H9 (cell line): ENCODE data around the gene ERMN. TPM values are rescaled to one million over a fixed set of nuclear protein-coding genes. Genes with fewer than 3 reads are reported as not detected.

ENCODE experiments used
- DNase-seq: peaks from one replicate; pipeline ENCODE4 v3.0.0-alpha.2; 2017
- H2AFZ ChIP-seq: one replicate; pipeline ENCODE4 v1.6.1; 2013; ENCODE audit warnings: mild to moderate bottlenecking, low read length, control low read depth, moderate library complexity
- H2AK5ac ChIP-seq: 2 replicates; pipeline ENCODE4 v1.6.1; 2013; ENCODE audit warnings: low read length, control low read depth, mixed read lengths; ENCODE audit not compliant: insufficient read length
- H2BK120ac ChIP-seq: one replicate; pipeline ENCODE4 v1.6.1; 2013; ENCODE audit warnings: low read depth, mild to moderate bottlenecking, low read length, control low read depth, inconsistent platforms; ENCODE audit not compliant: poor library complexity, severe bottlenecking
- H2BK12ac ChIP-seq: 2 replicates; pipeline ENCODE4 v1.6.1; 2013; ENCODE audit warnings: low read length, control low read depth, mixed read lengths, low read depth; ENCODE audit not compliant: insufficient read length
- H2BK15ac ChIP-seq: 2 replicates; pipeline ENCODE4 v1.6.1; 2013; ENCODE audit warnings: low read depth, low read length, control low read depth
- H2BK20ac ChIP-seq: one replicate; pipeline ENCODE4 v1.6.1; 2013; ENCODE audit warnings: low read depth, mild to moderate bottlenecking, low read length, control low read depth, inconsistent platforms; ENCODE audit not compliant: poor library complexity, severe bottlenecking
- H2BK5ac ChIP-seq: 2 replicates; pipeline ENCODE4 v1.6.1; 2013; ENCODE audit warnings: low read length, control low read depth, mixed read lengths; ENCODE audit not compliant: insufficient read length
- H3K14ac ChIP-seq: 2 replicates; pipeline ENCODE4 v1.6.1; 2013; ENCODE audit warnings: low read length, control low read depth; ENCODE audit not compliant: insufficient read depth
- H3K18ac ChIP-seq: 2 replicates; pipeline ENCODE4 v1.6.1; 2013; ENCODE audit warnings: low read depth, mild to moderate bottlenecking, mixed read lengths, low read length, control low read depth; ENCODE audit not compliant: insufficient read length
- H3K23ac ChIP-seq: 2 replicates; pipeline ENCODE4 v1.6.1; 2013; ENCODE audit warnings: low read length, control low read depth, mixed read lengths, low read depth; ENCODE audit not compliant: insufficient read length
- H3K23me2 ChIP-seq: 2 replicates; pipeline ENCODE4 v1.6.1; 2013; ENCODE audit warnings: low read depth, mild to moderate bottlenecking, mixed read lengths, low read length, control low read depth; ENCODE audit not compliant: insufficient read length, poor library complexity, severe bottlenecking
- H3K27ac ChIP-seq: 2 replicates; pipeline ENCODE4 v1.5.1; 2013; ENCODE audit warnings: low read length, control low read depth, mixed read lengths, low read depth; ENCODE audit not compliant: insufficient read length
- H3K27me3 ChIP-seq: 2 replicates; pipeline ENCODE4 v1.6.1; 2013; ENCODE audit warnings: low read length, control low read depth, inconsistent platforms; ENCODE audit not compliant: insufficient read depth
- H3K4ac ChIP-seq: 2 replicates; pipeline ENCODE4 v1.6.1; 2013; ENCODE audit warnings: low read depth, mild to moderate bottlenecking, control low read depth, inconsistent platforms, low read length, moderate library complexity
- H3K4me1 ChIP-seq: 2 replicates; pipeline ENCODE4 v1.6.1; 2013; ENCODE audit warnings: low read length, control low read depth, inconsistent platforms; ENCODE audit not compliant: insufficient read depth
- H3K4me2 ChIP-seq: 2 replicates; pipeline ENCODE4 v1.6.1; 2013; ENCODE audit warnings: low read length, control low read depth, mixed read lengths; ENCODE audit not compliant: insufficient read length, insufficient read depth
- H3K56ac ChIP-seq: 2 replicates; pipeline ENCODE4 v1.6.1; 2013; ENCODE audit warnings: low read depth, mild to moderate bottlenecking, mixed read lengths, low read length, control low read depth; ENCODE audit not compliant: insufficient read length
- H3K79me1 ChIP-seq: 2 replicates; pipeline ENCODE4 v1.6.1; 2013; ENCODE audit warnings: low read depth, mild to moderate bottlenecking, moderate library complexity, low read length, control low read depth, inconsistent platforms; ENCODE audit not compliant: insufficient read depth, poor library complexity, severe bottlenecking
- H3K79me2 ChIP-seq: 2 replicates; pipeline ENCODE4 v1.6.1; 2013; ENCODE audit warnings: low read length, control low read depth, inconsistent platforms; ENCODE audit not compliant: insufficient read depth
- H3K9ac ChIP-seq: 2 replicates; pipeline ENCODE4 v1.6.1; 2013; ENCODE audit warnings: low read length, control low read depth, mixed read lengths; ENCODE audit not compliant: insufficient read length; ENCODE audit errors: extremely low read depth
- H3K9me3 ChIP-seq: one replicate; pipeline ENCODE4 v1.6.1; 2013; ENCODE audit warnings: low read depth, low read length, inconsistent platforms; ENCODE audit not compliant: control insufficient read depth
- H3T11ph ChIP-seq: one replicate; pipeline ENCODE4 v1.6.1; 2013; ENCODE audit warnings: mild to moderate bottlenecking, low read length, control low read depth, inconsistent platforms
- H4K20me1 ChIP-seq: one replicate; pipeline ENCODE4 v1.6.1; 2013; ENCODE audit not compliant: control insufficient read depth, insufficient read length, insufficient read depth
- H4K5ac ChIP-seq: 2 replicates; pipeline ENCODE4 v1.6.1; 2013; ENCODE audit warnings: low read depth, mild to moderate bottlenecking, mixed read lengths, low read length, control low read depth; ENCODE audit not compliant: insufficient read length
- H4K8ac ChIP-seq: replicated peaks from 2 replicates; pipeline ENCODE4 v1.6.1; 2013; ENCODE audit warnings: low read length, control low read depth, mixed read lengths, low read depth; ENCODE audit not compliant: insufficient read length
- H4K91ac ChIP-seq: 2 replicates; pipeline ENCODE4 v1.6.1; 2013; ENCODE audit warnings: low read depth, mild to moderate bottlenecking, moderate library complexity, mixed read lengths, low read length, control low read depth; ENCODE audit not compliant: insufficient read length
- H3K27ac Mint-ChIP-seq, 3 experiments: 2 replicates in 2 of 3; 3 replicates in 1 of 3; pipeline ENCODE4 v1.8.0; 2020 to 2021; ENCODE audit warnings: mixed read lengths in 3 of 3, mild to moderate bottlenecking in 1 of 3, moderate library complexity in 1 of 3
- H3K27me3 Mint-ChIP-seq: 2 replicates; pipeline ENCODE4 v1.8.0; 2021; ENCODE audit warnings: low read depth, mild to moderate bottlenecking, moderate library complexity, mixed read lengths
- H3K36me3 Mint-ChIP-seq, 3 experiments: 2 replicates in 2 of 3; 3 replicates in 1 of 3; pipeline ENCODE4 v1.8.0; 2020 to 2021; ENCODE audit warnings: low read depth in 3 of 3, mixed read lengths in 3 of 3; ENCODE audit not compliant: insufficient read depth in 1 of 3
- H3K4me1 Mint-ChIP-seq, 2 experiments: 2 replicates each; pipeline ENCODE4 v1.8.0; 2020; ENCODE audit warnings: mixed read lengths in 2 of 2
- H3K4me3 Mint-ChIP-seq, 2 experiments: 2 replicates in 1 of 2; 3 replicates in 1 of 2; pipeline ENCODE4 v1.8.0; 2020 to 2021; ENCODE audit warnings: mild to moderate bottlenecking in 2 of 2, mixed read lengths in 2 of 2, moderate library complexity in 1 of 2
- H3K9me3 Mint-ChIP-seq, 2 experiments: 2 replicates in 1 of 2; 3 replicates in 1 of 2; pipeline ENCODE4 v1.8.0; 2020; ENCODE audit warnings: mild to moderate bottlenecking in 2 of 2, mixed read lengths in 2 of 2, moderate library complexity in 1 of 2
- CTCF ChIP-seq: fragments of 200-600 bp; sonication (generic); conservative IDR thresholded peaks from 3 replicates; pipeline ENCODE4 v1.8.0; 2021; ENCODE audit warnings: antibody characterized with exemption, mild to moderate bottlenecking
- WGBS: extraction: QIAGEN DNeasy Blood & Tissue Kit; methylation state at CpG from one replicate; pipeline ENCODE4 v1.1.7; 2013; ENCODE audit warnings: missing lambda C conversion rate, low lambda C conversion rate, mixed read lengths; ENCODE audit not compliant: insufficient read length; ENCODE audit errors: extremely low coverage; 5-methylcytosine and 5-hydroxymethylcytosine counted together
- total RNA-seq: library from RNA; stranded (reverse); gene quantifications from 2 replicates; pipeline ENCODE4 v1.2.1, GENCODE V29; 2021

ERMN gene
- total RNA-seq, 1 experiment from 2014 or later = 0.48 TPM

GRCh38 chr2:157349949-157350515 lies 24.4 kb upstream of the ERMN start:
- no CpG with 5 or more reads among the region's 1 CpG for WGBS
- Histone ChIP-seq H2BK12ac (no peak overlapping the region), H3K79me1 (no peaks in the 10 kb centered on the region)

More at GRCh38 chr2:157349949-157350515, 24.4 kb upstream of the ERMN start:
- no peak overlapping the region for H3K18ac ChIP-seq
- no peak overlapping the region for H2BK120ac ChIP-seq
- no peak overlapping the region for H2AK5ac ChIP-seq
- H4K5ac ChIP-seq = no peak overlapping the region
- no peak overlapping the region for H3K27ac ChIP-seq
- H3K27ac Mint-ChIP-seq = no peak overlapping the region
- no peak overlapping the region for H3K14ac ChIP-seq
- H3K27me3 Mint-ChIP-seq = no peaks in the 10 kb centered on the region
- H3K4me2 ChIP-seq = no peak overlapping the region
- H2AFZ ChIP-seq = no peak overlapping the region
- no peaks in the 10 kb centered on the region for H3K27me3 ChIP-seq
- no peak overlapping the region for H3T11ph ChIP-seq
- H4K20me1 ChIP-seq = no peaks in the 10 kb centered on the region
- no peak for TF ChIP-seq CTCF
- H4K8ac ChIP-seq = no peak overlapping the region
- peaks cover 17% of the 10 kb centered on the region in 2 experiments for H3K4me1 Mint-ChIP-seq
- H3K9ac ChIP-seq = no peak overlapping the region
- H3K4me1 ChIP-seq = no peaks in the 10 kb centered on the region; the same call in 1 of the 2 replicates
- peaks cover 7 to 13% (median 9%) of the 10 kb centered on the region in 3 experiments for H3K36me3 Mint-ChIP-seq
- no peak overlapping the region for H3K4ac ChIP-seq
- no peak overlapping the region for H3K4me3 Mint-ChIP-seq
- H4K91ac ChIP-seq = no peak overlapping the region
- no peaks in the 10 kb centered on the region for H3K79me2 ChIP-seq
- no peak for DNase-seq
- no peaks in the 10 kb centered on the region for H3K9me3 ChIP-seq
- no peak overlapping the region for H3K56ac ChIP-seq
- peaks cover 6 to 8% of the 10 kb centered on the region in 2 experiments for H3K9me3 Mint-ChIP-seq
- no peak overlapping the region for H2BK20ac ChIP-seq
- H3K23ac ChIP-seq = no peak overlapping the region
- no peaks in the 10 kb centered on the region for H3K23me2 ChIP-seq
- no peak overlapping the region for H2BK15ac ChIP-seq
- no peak overlapping the region for H2BK5ac ChIP-seq
